Breast epithelium (tissue), 4 donors: Measurements from ENCODE around the gene GOLGA6L2. TPM values are rescaled to one million over a fixed set of nuclear protein-coding genes. Genes with fewer than 3 reads are reported as not detected.

ENCODE experiments used
- DNase-seq, 2 donors: peaks; one replicate each; pipeline ENCODE4 v3.0.0-alpha.2; 2019; ENCODE audit warnings: low spot score in 2 of 2
- H3K27ac ChIP-seq, 2 donors: fragments of 200-600 bp; sonication (generic) in 1 of 2; one replicate each; pipeline ENCODE4 v1.5.1; 2016 to 2019; ENCODE audit warnings: mild to moderate bottlenecking in 1 of 2
- H3K27me3 ChIP-seq, 2 donors: fragments of 200-600 bp; sonication (generic) in 1 of 2; one replicate each; pipeline versions ENCODE4 v1.5.1 to v1.6.0; 2017 to 2019; ENCODE audit warnings: control low read depth in 1 of 2, mild to moderate bottlenecking in 1 of 2
- H3K36me3 ChIP-seq: fragments of 200-600 bp; one replicate; pipeline ENCODE4 v1.5.1; 2019
- H3K4me1 ChIP-seq, 2 donors: fragments of 200-600 bp; sonication (generic); one replicate each; pipeline ENCODE4 v1.5.1; 2016 to 2019; ENCODE audit warnings: control low read depth in 1 of 2
- H3K4me3 ChIP-seq, 3 donors: fragments of 200-600 bp; sonication (generic); 1 replicate in 2 of 3; 2 replicates in 1 of 3; pipeline ENCODE4 v1.5.1; 2016 to 2019; ENCODE audit warnings: mild to moderate bottlenecking in 3 of 3, moderate library complexity in 2 of 3
- H3K9me3 ChIP-seq, 2 donors: fragments of 200-600 bp; sonication (generic) in 1 of 2; one replicate each; pipeline ENCODE4 v1.5.1; 2016 to 2019; ENCODE audit warnings: control low read depth in 1 of 2
- POLR2A ChIP-seq: fragments of 450-650 bp; IDR thresholded peaks from one replicate; pipeline ENCODE4 v1.6.1; 2016; ENCODE audit warnings: antibody characterized with exemption, mild to moderate bottlenecking, moderate library complexity
- POLR2AphosphoS5 ChIP-seq, 3 donors: sonication (generic); formaldehyde crosslinking; IDR thresholded peaks; one replicate each; pipeline ENCODE4 v1.6.1; 2017; ENCODE audit warnings: antibody characterized with exemption in 3 of 3
- intact Hi-C: fragments of 100-400 bp; cut with DNase I; formaldehyde crosslinking; loops from one replicate; pipeline ENCODE4 v1.15.1; 2023; ENCODE audit warnings: low total_unique reads
- total RNA-seq, 3 donors: library from RNA; depleted of rRNA; stranded (reverse); fragments of >200 nt; gene quantifications; one replicate each; pipeline ENCODE4 v1.1.0, GENCODE V29; 2016
- TF ChIP-seq, protein P1 (sequence below), 3 donors: fragments of 450-650 bp; IDR thresholded peaks; one replicate each; pipeline ENCODE4 v1.5.1; 2016 to 2017; ENCODE audit warnings: antibody characterized with exemption in 3 of 3, mild to moderate bottlenecking in 3 of 3, moderate library complexity in 3 of 3

Gene GOLGA6L2, protein sequence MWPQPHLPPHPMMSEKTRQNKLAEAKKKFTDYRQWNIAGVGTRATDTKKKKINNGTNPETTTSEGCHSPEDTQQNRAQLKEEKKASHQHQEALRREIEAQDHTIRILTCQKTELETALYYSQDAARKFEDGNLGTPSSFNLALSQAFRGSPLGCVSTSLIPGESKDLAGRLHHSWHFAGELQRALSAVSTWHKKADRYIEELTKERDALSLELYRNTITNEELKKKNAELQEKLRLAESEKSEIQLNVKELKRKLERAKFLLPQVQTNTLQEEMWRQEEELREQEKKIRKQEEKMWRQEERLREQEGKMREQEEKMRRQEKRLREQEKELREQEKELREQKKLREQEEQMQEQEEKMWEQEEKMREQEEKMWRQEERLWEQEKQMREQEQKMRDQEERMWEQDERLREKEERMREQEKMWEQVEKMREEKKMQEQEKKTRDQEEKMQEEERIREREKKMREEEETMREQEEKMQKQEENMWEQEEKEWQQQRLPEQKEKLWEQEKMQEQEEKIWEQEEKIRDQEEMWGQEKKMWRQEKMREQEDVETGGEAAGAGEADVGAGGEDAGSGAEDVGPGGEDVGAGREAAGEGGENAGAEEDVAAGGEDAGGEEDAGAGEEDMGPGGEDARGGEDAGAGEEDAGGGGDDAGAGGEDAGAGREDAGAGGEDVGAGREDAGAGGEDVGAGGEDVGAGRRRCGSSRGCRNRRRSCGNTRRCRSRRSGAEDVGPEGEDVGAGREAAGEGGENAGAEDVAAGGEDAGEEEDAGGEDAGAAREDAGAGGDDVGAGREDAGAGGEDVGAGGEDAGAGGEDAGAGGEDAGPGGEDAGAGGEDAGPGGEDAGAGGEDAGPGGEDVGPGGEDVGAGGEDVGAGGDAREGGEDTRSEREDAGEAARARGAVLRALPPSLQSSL
- not detected for total RNA-seq

- Histone ChIP-seq H3K9me3 (no peaks in the 10 kb centered on the region), H3K4me1 (no peaks in the 10 kb centered on the region), H3K27ac (no peak within 1 kb of the TSS), H3K36me3 (no peaks in the 10 kb centered on the region), H3K27me3 (no peaks in the 10 kb centered on the region), H3K4me3 (no peak within 1 kb of the TSS)
- intact Hi-C loops, result no loop called here
- no peak for DNase-seq
- TF ChIP-seq, protein P1, sequence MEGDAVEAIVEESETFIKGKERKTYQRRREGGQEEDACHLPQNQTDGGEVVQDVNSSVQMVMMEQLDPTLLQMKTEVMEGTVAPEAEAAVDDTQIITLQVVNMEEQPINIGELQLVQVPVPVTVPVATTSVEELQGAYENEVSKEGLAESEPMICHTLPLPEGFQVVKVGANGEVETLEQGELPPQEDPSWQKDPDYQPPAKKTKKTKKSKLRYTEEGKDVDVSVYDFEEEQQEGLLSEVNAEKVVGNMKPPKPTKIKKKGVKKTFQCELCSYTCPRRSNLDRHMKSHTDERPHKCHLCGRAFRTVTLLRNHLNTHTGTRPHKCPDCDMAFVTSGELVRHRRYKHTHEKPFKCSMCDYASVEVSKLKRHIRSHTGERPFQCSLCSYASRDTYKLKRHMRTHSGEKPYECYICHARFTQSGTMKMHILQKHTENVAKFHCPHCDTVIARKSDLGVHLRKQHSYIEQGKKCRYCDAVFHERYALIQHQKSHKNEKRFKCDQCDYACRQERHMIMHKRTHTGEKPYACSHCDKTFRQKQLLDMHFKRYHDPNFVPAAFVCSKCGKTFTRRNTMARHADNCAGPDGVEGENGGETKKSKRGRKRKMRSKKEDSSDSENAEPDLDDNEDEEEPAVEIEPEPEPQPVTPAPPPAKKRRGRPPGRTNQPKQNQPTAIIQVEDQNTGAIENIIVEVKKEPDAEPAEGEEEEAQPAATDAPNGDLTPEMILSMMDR (IDR thresholded peaks at IDR 0.05), result no peak
- TF ChIP-seq POLR2A, result no peak
Measured at GRCh38 chr15:23447107-23447500, at the start of gene GOLGA6L2. TSS of gene GOLGA6L2 (minus strand) at chr15:23447243. CDS start at chr15:23447181, 62 bp downstream.

DNA sequence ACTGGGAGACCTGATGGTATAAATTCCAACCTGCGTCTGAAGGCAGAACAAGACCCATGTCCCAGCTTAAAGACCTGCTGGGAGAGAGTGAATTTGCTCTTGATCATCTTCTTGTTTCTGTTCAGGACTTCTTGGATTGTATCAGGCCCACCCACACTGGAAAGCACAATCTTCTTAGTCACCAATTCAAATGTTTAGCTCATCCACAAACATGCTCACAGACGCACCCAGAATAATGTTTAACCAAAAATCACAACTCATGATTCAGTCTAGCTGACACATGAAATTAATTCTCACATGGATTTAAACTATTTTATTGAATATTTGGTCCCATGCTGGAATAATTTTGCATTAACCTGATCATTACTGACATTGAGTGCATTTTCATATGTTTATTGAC, 37.8 kb upstream of the GOLGA6L2 start:
- Histone ChIP-seq H3K9me3 (no peaks in the 10 kb centered on the region), H3K27ac (no peak overlapping the region), H3K36me3 (no peaks in the 10 kb centered on the region), H3K27me3 (no peaks in the 10 kb centered on the region), H3K4me1 (no peaks in the 10 kb centered on the region), H3K4me3 (no peak overlapping the region)
- intact Hi-C loops, result no loop called here
- TF ChIP-seq, protein P1 (IDR thresholded peaks at IDR 0.05), result no peak
- TF ChIP-seq POLR2AphosphoS5 (IDR thresholded peaks at IDR 0.05) (no peak), POLR2A (no peak)
- no peak for DNase-seq

DNA sequence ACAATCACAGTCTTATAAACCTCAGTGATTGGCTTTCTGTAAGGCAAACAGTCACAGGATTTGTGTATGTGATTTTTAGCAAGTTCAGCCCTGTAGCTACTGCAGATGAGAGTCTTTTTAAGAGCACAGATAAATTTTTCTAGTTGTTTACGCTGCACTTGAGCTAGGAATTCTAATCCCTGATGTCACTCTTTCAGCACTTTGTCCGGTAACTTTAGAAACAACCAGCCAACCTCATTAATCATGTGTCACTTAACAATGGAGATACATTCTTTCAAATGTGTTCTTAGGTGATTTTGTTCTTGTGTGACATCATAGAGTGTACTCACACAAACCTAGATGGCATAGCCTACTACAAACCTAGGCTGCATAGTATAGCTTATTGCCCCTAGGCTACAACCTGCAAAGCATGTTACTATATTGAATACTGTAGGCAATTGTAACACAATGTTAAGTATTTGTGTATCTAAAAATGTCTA, 36.8 kb upstream of the GOLGA6L2 start:
- no peak overlapping the region for H3K4me3 ChIP-seq
- H3K27me3 ChIP-seq, result no peaks in the 10 kb centered on the region
- no peak for DNase-seq
- no peaks in the 10 kb centered on the region for H3K4me1 ChIP-seq
- H3K9me3 ChIP-seq, result no peaks in the 10 kb centered on the region
- intact Hi-C loops, result no loop called here
- TF ChIP-seq, protein P1 (IDR thresholded peaks at IDR 0.05), result no peak
- no peaks in the 10 kb centered on the region for H3K36me3 ChIP-seq
- H3K27ac ChIP-seq, result no peak overlapping the region

- H3K4me3 ChIP-seq, result no peak overlapping the region
- intact Hi-C loops, result no loop called here
- DNase-seq, result no peak
- no peaks in the 10 kb centered on the region for H3K27me3 ChIP-seq
- H3K36me3 ChIP-seq, result no peaks in the 10 kb centered on the region
- H3K9me3 ChIP-seq, result no peaks in the 10 kb centered on the region
- no peak overlapping the region for H3K27ac ChIP-seq
- TF ChIP-seq, protein P1 (IDR thresholded peaks at IDR 0.05), result no peak
- no peak for TF ChIP-seq POLR2AphosphoS5 (IDR thresholded peaks at IDR 0.05)
- no peak for TF ChIP-seq POLR2A
- no peaks in the 10 kb centered on the region for H3K4me1 ChIP-seq
Measured at GRCh38 chr15:23482764-23483489, 35.9 kb upstream of the GOLGA6L2 start.
